Trophoblast cell (in vitro differentiated cells and primary cell): Measurements from ENCODE around the gene RABL2B.

Source experiments
- DNase-seq, 2 donors: peaks; one replicate each; pipeline ENCODE4 v3.0.0-alpha.2; 2016
- H2AFZ ChIP-seq: 2 replicates; pipeline ENCODE4 v1.6.1; 2013; ENCODE audit warnings: low read length, moderate library complexity, mild to moderate bottlenecking; ENCODE audit not compliant: insufficient read depth, poor library complexity
- H2AK5ac ChIP-seq: 2 replicates; pipeline ENCODE4 v1.6.1; 2013; ENCODE audit warnings: mild to moderate bottlenecking, low read length
- H2BK120ac ChIP-seq: 2 replicates; pipeline ENCODE4 v1.6.1; 2013; ENCODE audit warnings: low read length, mild to moderate bottlenecking, moderate library complexity; ENCODE audit not compliant: insufficient read depth, poor library complexity
- H2BK12ac ChIP-seq: 2 replicates; pipeline ENCODE4 v1.6.1; 2013; ENCODE audit warnings: mild to moderate bottlenecking, low read length, moderate library complexity
- H2BK5ac ChIP-seq: 2 replicates; pipeline ENCODE4 v1.6.1; 2013; ENCODE audit warnings: low read length, low read depth, moderate library complexity, mild to moderate bottlenecking; ENCODE audit not compliant: poor library complexity
- H3K14ac ChIP-seq: 2 replicates; pipeline ENCODE4 v1.6.1; 2013; ENCODE audit warnings: mild to moderate bottlenecking, low read length
- H3K18ac ChIP-seq: 2 replicates; pipeline ENCODE4 v1.6.1; 2013; ENCODE audit warnings: mild to moderate bottlenecking, low read length
- H3K23ac ChIP-seq: 2 replicates; pipeline ENCODE4 v1.6.1; 2013; ENCODE audit warnings: low read length
- H3K27ac ChIP-seq: 2 replicates; pipeline ENCODE4 v1.5.1; 2013; ENCODE audit warnings: low read depth, mild to moderate bottlenecking, inconsistent platforms, low read length, moderate library complexity
- H3K27me3 ChIP-seq: 2 replicates; pipeline ENCODE4 v1.6.1; 2013; ENCODE audit warnings: inconsistent platforms, mild to moderate bottlenecking, low read length, moderate library complexity; ENCODE audit not compliant: insufficient read depth
- H3K36me3 ChIP-seq, 2 experiments: 1 replicate in 1 of 2; 2 replicates in 1 of 2; pipeline ENCODE4 v1.6.1; 2013; ENCODE audit warnings: low read length in 2 of 2, mild to moderate bottlenecking in 2 of 2, moderate library complexity in 1 of 2; ENCODE audit not compliant: insufficient read depth in 2 of 2, control insufficient read depth in 1 of 2
- H3K4ac ChIP-seq: 2 replicates; pipeline ENCODE4 v1.6.1; 2013; ENCODE audit warnings: low read depth, mild to moderate bottlenecking, low read length, moderate library complexity
- H3K4me1 ChIP-seq, 2 experiments: 1 replicate in 1 of 2; 2 replicates in 1 of 2; pipeline ENCODE4 v1.6.1; 2013; ENCODE audit warnings: low read length in 2 of 2, mild to moderate bottlenecking in 2 of 2, moderate library complexity in 1 of 2; ENCODE audit not compliant: insufficient read depth in 2 of 2, control insufficient read depth in 1 of 2
- H3K4me2 ChIP-seq: 2 replicates; pipeline ENCODE4 v1.6.1; 2013; ENCODE audit warnings: inconsistent platforms, mild to moderate bottlenecking, low read length, moderate library complexity
- H3K4me3 ChIP-seq: 2 replicates; pipeline ENCODE4 v1.5.1; 2013; ENCODE audit warnings: mild to moderate bottlenecking, low read depth, low read length, inconsistent platforms
- H3K79me1 ChIP-seq: one replicate; pipeline ENCODE4 v1.6.1; 2013; ENCODE audit warnings: low read length
- H3K79me2 ChIP-seq: 2 replicates; pipeline ENCODE4 v1.6.1; 2013; ENCODE audit warnings: low read length, mild to moderate bottlenecking; ENCODE audit not compliant: control insufficient read depth, insufficient read depth, poor library complexity
- H3K9ac ChIP-seq: 2 replicates; pipeline ENCODE4 v1.6.1; 2013; ENCODE audit warnings: mild to moderate bottlenecking, low read length
- H3K9me3 ChIP-seq: 2 replicates; pipeline ENCODE4 v1.6.1; 2013; ENCODE audit warnings: low read depth, mild to moderate bottlenecking, control low read depth, inconsistent platforms, low read length; ENCODE audit not compliant: insufficient read depth
- H4K12ac ChIP-seq: 2 replicates; pipeline ENCODE4 v1.6.1; 2013; ENCODE audit warnings: low read depth, mild to moderate bottlenecking, low read length, moderate library complexity
- H4K8ac ChIP-seq: 2 replicates; pipeline ENCODE4 v1.6.1; 2013; ENCODE audit warnings: low read depth, mild to moderate bottlenecking, low read length, moderate library complexity
- H4K91ac ChIP-seq: one replicate; pipeline ENCODE4 v1.6.1; 2013; ENCODE audit warnings: low read depth, mild to moderate bottlenecking, low read length, moderate library complexity
- WGBS: extraction: QIAGEN DNeasy Blood & Tissue Kit; methylation state at CpG from one replicate; pipeline ENCODE4 v1.1.7; 2013; ENCODE audit warnings: missing lambda C conversion rate; ENCODE audit not compliant: insufficient read length, insufficient coverage; ENCODE audit errors: extremely low coverage; 5-methylcytosine and 5-hydroxymethylcytosine counted together

Gene RABL2B

DNA sequence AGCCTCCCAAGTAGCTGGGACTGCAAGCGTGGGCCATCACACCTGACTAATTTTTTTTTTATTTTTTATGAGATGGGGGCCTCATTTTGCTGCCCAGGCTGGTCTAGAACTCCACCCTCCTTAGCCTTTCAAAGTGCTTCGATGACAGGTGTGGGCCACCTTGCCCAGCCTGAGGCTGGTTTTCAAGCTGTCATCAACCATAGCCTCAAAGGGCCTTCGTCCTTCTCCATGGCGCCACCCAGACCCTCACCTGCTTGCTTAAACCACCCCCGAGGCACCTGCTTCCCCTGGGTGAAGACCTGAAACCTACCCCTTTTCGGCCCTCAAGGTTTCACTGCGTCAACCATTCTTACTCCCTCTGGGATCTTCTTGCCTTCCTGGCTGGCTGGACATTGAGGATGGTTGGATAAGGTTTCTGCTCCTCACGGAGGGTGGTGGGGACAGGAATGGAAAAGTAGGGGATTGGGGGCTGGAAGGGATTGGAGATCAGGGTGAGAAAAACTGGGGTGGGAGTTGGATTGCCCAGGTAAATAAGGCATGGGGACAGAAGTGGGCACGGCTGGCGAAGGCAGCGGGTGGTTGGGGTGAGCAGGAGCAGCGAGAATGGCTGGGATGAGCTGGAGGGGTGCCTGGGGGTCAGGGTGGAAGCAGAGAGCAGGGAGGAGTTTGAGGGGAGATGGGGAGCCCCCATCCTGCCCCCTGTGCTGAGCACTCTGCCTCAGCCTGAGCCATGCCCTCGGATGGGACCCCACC lies 48.3 kb downstream of the RABL2B start:
- H2BK12ac ChIP-seq: no peak overlapping the region

DNA sequence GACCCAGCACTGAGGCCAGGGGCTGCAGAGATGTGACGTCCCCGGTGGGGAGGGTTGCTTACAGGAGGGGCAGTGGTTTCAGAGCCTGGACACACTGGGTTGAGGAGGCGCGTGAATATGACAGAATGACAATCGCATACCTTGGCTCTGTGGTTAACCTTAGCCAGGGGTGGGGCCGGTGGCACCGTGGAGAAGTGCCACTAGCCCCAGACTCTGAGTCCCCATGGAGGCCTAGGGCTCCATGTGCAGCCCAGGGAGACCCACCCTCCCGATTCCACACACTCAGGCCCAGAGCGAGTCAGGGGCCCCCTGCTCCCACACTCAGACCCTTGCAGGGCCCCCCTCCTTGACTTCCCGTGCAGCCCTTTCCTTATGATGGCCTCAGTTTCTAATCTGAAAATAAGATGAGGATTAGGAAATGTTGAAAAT lies 49.1 kb downstream of the RABL2B start:
- no peak overlapping the region for H4K8ac ChIP-seq
- no peaks in the 10 kb centered on the region for H3K79me2 ChIP-seq
- H3K18ac ChIP-seq: no peak overlapping the region
- H3K27me3 ChIP-seq: peaks cover 5% of the 10 kb centered on the region
- H3K9ac ChIP-seq: no peak overlapping the region
- no peak overlapping the region for H3K4me3 ChIP-seq
- H3K4ac ChIP-seq: no peak overlapping the region
- no peak overlapping the region for H3K4me2 ChIP-seq
- no peak overlapping the region for H4K91ac ChIP-seq
- H2BK12ac ChIP-seq: no peak overlapping the region
- H2BK5ac ChIP-seq: no peak overlapping the region
- H3K14ac ChIP-seq: no peak overlapping the region
- WGBS: no CpG with 5 or more reads among the region's 10 CpGs
- H2AFZ ChIP-seq: no peak overlapping the region
- H3K4me1 ChIP-seq: no peaks in the 10 kb centered on the region
- H2BK120ac ChIP-seq: no peak overlapping the region
- no peak overlapping the region for H3K27ac ChIP-seq
- no peak overlapping the region for H3K23ac ChIP-seq
- no peak overlapping the region for H4K12ac ChIP-seq
- no peaks in the 10 kb centered on the region for H3K36me3 ChIP-seq
- H3K79me1 ChIP-seq: no peaks in the 10 kb centered on the region
- DNase-seq: no peak
- H3K9me3 ChIP-seq: peaks cover 4% of the 10 kb centered on the region
- no peak overlapping the region for H2AK5ac ChIP-seq

More for the DNA sequence above, 48.3 kb downstream of the RABL2B start:
- no peaks in the 10 kb centered on the region for H3K79me1 ChIP-seq
- no peak overlapping the region for H3K18ac ChIP-seq
- H3K4me3 ChIP-seq: no peak overlapping the region
- peaks cover 5% of the 10 kb centered on the region for H3K27me3 ChIP-seq
- H2BK120ac ChIP-seq: no peak overlapping the region
- no peak overlapping the region for H3K9ac ChIP-seq
- no peak overlapping the region for H3K4ac ChIP-seq
- H3K9me3 ChIP-seq: peaks cover 1% of the 10 kb centered on the region
- no peaks in the 10 kb centered on the region for H3K36me3 ChIP-seq
- H2AFZ ChIP-seq: no peak overlapping the region
- no peak overlapping the region for H2AK5ac ChIP-seq
- H4K91ac ChIP-seq: no peak overlapping the region
- no peaks in the 10 kb centered on the region for H3K4me1 ChIP-seq
- WGBS: no CpG with 5 or more reads among the region's 13 CpGs
- no peak for DNase-seq
- H3K27ac ChIP-seq: no peak overlapping the region
- H2BK5ac ChIP-seq: no peak overlapping the region
- no peaks in the 10 kb centered on the region for H3K79me2 ChIP-seq
- no peak overlapping the region for H3K23ac ChIP-seq
- no peak overlapping the region for H3K4me2 ChIP-seq
- H4K8ac ChIP-seq: no peak overlapping the region
- no peak overlapping the region for H3K14ac ChIP-seq
- H4K12ac ChIP-seq: no peak overlapping the region

DNA sequence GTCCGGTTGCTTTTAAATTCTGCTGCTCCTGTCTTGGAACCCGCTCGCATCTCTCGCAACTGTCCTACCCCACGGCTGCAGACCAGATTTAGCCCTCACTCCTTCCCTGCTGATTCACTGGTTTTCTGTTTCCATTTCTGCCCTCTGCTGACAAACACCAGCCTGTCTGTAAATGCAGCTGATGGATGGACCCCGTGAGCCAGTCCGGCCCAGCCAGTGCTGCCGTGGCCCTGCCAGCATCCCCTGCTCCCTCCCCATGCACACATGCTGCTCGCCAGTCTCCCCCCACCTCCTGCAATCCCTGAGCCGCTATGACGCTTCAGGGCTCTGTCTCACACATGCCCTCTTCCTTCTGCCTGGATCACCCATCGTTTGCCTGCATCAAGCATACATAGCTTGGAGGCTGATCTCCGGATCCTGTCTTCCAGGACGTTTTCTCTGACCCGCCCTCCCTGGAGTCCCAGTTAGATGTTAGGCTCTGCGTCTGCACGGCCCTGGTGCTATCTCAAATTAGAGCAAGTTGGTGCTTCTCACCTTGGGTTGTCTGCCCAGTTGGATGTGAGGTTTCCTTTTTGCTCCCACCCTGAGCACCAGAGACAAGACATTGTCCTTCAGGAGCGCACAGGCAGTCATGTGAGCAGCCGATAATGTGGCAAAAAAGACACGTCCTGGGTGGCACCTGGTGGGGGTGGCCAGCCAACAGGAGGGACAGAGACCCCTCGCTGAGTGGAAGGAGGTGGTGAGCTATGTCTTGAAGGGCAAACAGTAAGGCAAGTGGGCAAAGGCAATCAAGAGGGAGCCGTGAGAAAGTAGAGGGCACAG lies 49.7 kb downstream of the RABL2B start:
- Histone ChIP-seq H2BK120ac (no peak overlapping the region), H2AFZ (no peak overlapping the region), H3K9me3 (peaks cover 4% of the 10 kb centered on the region), H3K4me3 (no peak overlapping the region), H3K9ac (no peak overlapping the region), H3K14ac (no peak overlapping the region), H2BK12ac (no peak overlapping the region), H2BK5ac (no peak overlapping the region), H3K27me3 (peaks cover 5% of the 10 kb centered on the region), H3K18ac (no peak overlapping the region), H4K8ac (no peak overlapping the region), H3K27ac (no peak overlapping the region), H3K4me2 (no peak overlapping the region), H4K91ac (no peak overlapping the region), H3K36me3 (no peaks in the 10 kb centered on the region), H3K4me1 (no peaks in the 10 kb centered on the region), H3K4ac (no peak overlapping the region), H4K12ac (no peak overlapping the region), H3K79me2 (no peaks in the 10 kb centered on the region), H3K23ac (no peak overlapping the region), H3K79me1 (no peaks in the 10 kb centered on the region), H2AK5ac (no peak overlapping the region)
- DNase-seq: no peak
- WGBS: no CpG with 5 or more reads among the region's 22 CpGs

DNA sequence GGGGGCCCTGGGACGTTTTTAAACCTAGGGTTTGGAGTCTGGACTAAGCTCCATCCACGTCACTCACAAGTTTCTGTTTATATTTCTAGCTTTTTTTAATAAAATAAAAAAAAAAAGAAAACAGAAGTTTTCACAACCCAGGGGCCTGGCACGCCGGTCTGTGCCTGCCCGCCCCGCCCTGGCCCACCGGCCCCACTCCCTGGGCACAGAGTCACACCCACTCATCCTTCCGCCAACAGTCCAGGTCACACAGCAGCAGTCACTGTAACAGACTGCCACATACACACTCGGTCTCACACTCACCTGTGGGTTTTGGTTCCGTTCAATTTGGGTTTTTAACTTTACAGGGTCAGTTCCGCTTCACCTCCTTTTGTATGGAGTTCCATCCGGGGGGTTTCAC lies 50.8 kb downstream of the RABL2B start:
- Histone ChIP-seq H2AK5ac (no peak overlapping the region), H3K14ac (no peak overlapping the region), H2AFZ (no peak overlapping the region), H4K8ac (no peak overlapping the region), H4K12ac (no peak overlapping the region), H3K9ac (no peak overlapping the region), H3K79me1 (no peaks in the 10 kb centered on the region), H3K4ac (no peak overlapping the region), H3K4me3 (no peak overlapping the region), H3K23ac (no peak overlapping the region), H3K79me2 (no peaks in the 10 kb centered on the region), H2BK5ac (no peak overlapping the region), H3K27me3 (peaks cover 5% of the 10 kb centered on the region), H2BK120ac (no peak overlapping the region), H4K91ac (no peak overlapping the region), H3K27ac (no peak overlapping the region), H3K18ac (no peak overlapping the region), H2BK12ac (no peak overlapping the region), H3K36me3 (no peaks in the 10 kb centered on the region), H3K4me2 (no peak overlapping the region), H3K9me3 (peaks cover 4% of the 10 kb centered on the region), H3K4me1 (no peaks in the 10 kb centered on the region)
- DNase-seq: no peak
- WGBS: no CpG with 5 or more reads among the region's 12 CpGs
